HEK293 (cell line): ENCODE results near the gene DNASE2.

Experiments used
- CTCF ChIA-PET: fragments of 350-600 bp; formaldehyde crosslinking; extraction: SDS; loops from one replicate; lab custom pipeline; 2021; ENCODE audit warnings: antibody characterized with exemption; lab: Yijun Ruan, JAX
- POLR2A ChIA-PET: fragments of 300-600 bp; formaldehyde crosslinking; extraction: SDS; loops from one replicate; lab custom pipeline; 2020; ENCODE audit warnings: antibody characterized with exemption, inconsistent platforms; lab: Yijun Ruan, JAX
- H3K27ac ChIP-seq: fragments of 200-500 bp; sonication (Bioruptor generic); 2 replicates; pipeline ENCODE4 v1.5.1; 2014; ENCODE audit warnings: low read depth, low read length, control low read depth, inconsistent platforms; ENCODE audit errors: extremely low read depth
- H3K36me3 ChIP-seq, 2 experiments: fragments of 200-500 bp in 1 of 2; sonication (Bioruptor generic) in 1 of 2; 1 replicate in 1 of 2; 2 replicates in 1 of 2; pipeline ENCODE4 v1.5.1; 2014 to 2017; ENCODE audit warnings: inconsistent platforms in 2 of 2, low read length in 2 of 2; ENCODE audit not compliant: control insufficient read depth in 2 of 2, insufficient read depth in 1 of 2
- H3K4me1 ChIP-seq: fragments of 200-500 bp; sonication (Bioruptor generic); 2 replicates; pipeline ENCODE4 v1.5.1; 2014; ENCODE audit warnings: mild to moderate bottlenecking, low read length, inconsistent platforms; ENCODE audit not compliant: control insufficient read depth, insufficient read depth
- H3K4me3 ChIP-seq: 2 replicates; pipeline ENCODE4 v1.5.1; 2011; ENCODE audit warnings: low read depth, mild to moderate bottlenecking, control low read depth, low read length, moderate library complexity
- H3K9me3 ChIP-seq: fragments of 200-500 bp; sonication (Bioruptor generic); 2 replicates; pipeline ENCODE4 v1.5.1; 2014; ENCODE audit warnings: low read depth, low read length, inconsistent platforms; ENCODE audit not compliant: control insufficient read depth, insufficient read depth
- ATF2 ChIP-seq: fragments of 450-650 bp; formaldehyde crosslinking; IDR thresholded peaks from 2 replicates; pipeline ENCODE4 v1.5.1; 2016; ENCODE audit warnings: missing biosample characterization, missing genetic modification characterization, low read depth
- GLI2 ChIP-seq: fragments of 450-650 bp; formaldehyde crosslinking; IDR thresholded peaks from 2 replicates; pipeline ENCODE4; 2017; ENCODE audit warnings: missing biosample characterization, missing genetic modification characterization, low read depth, borderline replicate concordance
- GLI4 ChIP-seq: fragments of 450-650 bp; formaldehyde crosslinking; IDR thresholded peaks from 2 replicates; pipeline ENCODE4 v1.5.1; 2016; ENCODE audit warnings: missing biosample characterization, missing genetic modification characterization
- GLIS1 ChIP-seq: fragments of 450-650 bp; formaldehyde crosslinking; IDR thresholded peaks from 2 replicates; pipeline ENCODE4 v1.5.1; 2016; ENCODE audit warnings: missing biosample characterization, missing genetic modification characterization
- MYNN ChIP-seq: fragments of 450-650 bp; formaldehyde crosslinking; IDR thresholded peaks from 2 replicates; pipeline ENCODE4 v1.5.1; 2016; ENCODE audit warnings: missing biosample characterization, missing genetic modification characterization, borderline replicate concordance
- OSR2 ChIP-seq: fragments of 450-650 bp; formaldehyde crosslinking; IDR thresholded peaks from 2 replicates; pipeline ENCODE4 v1.5.1; 2016; ENCODE audit warnings: missing biosample characterization, missing genetic modification characterization
- OVOL3 ChIP-seq: fragments of 450-650 bp; formaldehyde crosslinking; IDR thresholded peaks from 2 replicates; pipeline ENCODE4 v1.5.1; 2016; ENCODE audit warnings: missing biosample characterization, missing genetic modification characterization
- PRDM6 ChIP-seq: fragments of 450-650 bp; formaldehyde crosslinking; IDR thresholded peaks from 2 replicates; pipeline ENCODE4 v1.5.1; 2017; ENCODE audit warnings: missing biosample characterization, missing genetic modification characterization
- ZBTB17 ChIP-seq: fragments of 450-650 bp; formaldehyde crosslinking; IDR thresholded peaks from 2 replicates; pipeline ENCODE4 v1.5.1; 2016; ENCODE audit warnings: missing biosample characterization, missing genetic modification characterization
- ZBTB48 ChIP-seq: fragments of 450-650 bp; formaldehyde crosslinking; IDR thresholded peaks from 2 replicates; pipeline ENCODE4 v1.5.1; 2016; ENCODE audit warnings: missing biosample characterization, missing genetic modification characterization
- ZBTB8A ChIP-seq: fragments of 450-650 bp; formaldehyde crosslinking; IDR thresholded peaks from 2 replicates; pipeline ENCODE4 v1.5.1; 2016; ENCODE audit warnings: missing biosample characterization, missing genetic modification characterization
- ZFP41 ChIP-seq: fragments of 450-650 bp; formaldehyde crosslinking; IDR thresholded peaks from 2 replicates; pipeline ENCODE4 v1.5.1; 2016; ENCODE audit warnings: missing biosample characterization, missing genetic modification characterization, borderline replicate concordance
- ZNF114 ChIP-seq: fragments of 450-650 bp; formaldehyde crosslinking; IDR thresholded peaks from 2 replicates; pipeline ENCODE4 v1.5.0; 2017; ENCODE audit warnings: missing biosample characterization, missing genetic modification characterization
- ZNF138 ChIP-seq: fragments of 450-650 bp; formaldehyde crosslinking; IDR thresholded peaks from 2 replicates; pipeline ENCODE4 v1.5.1; 2016; ENCODE audit warnings: missing biosample characterization, missing genetic modification characterization, borderline replicate concordance
- ZNF2 ChIP-seq: fragments of 450-650 bp; formaldehyde crosslinking; IDR thresholded peaks from 2 replicates; pipeline ENCODE4 v1.5.1; 2016; ENCODE audit warnings: missing biosample characterization, missing genetic modification characterization
- ZNF211 ChIP-seq: fragments of 450-650 bp; formaldehyde crosslinking; IDR thresholded peaks from 2 replicates; pipeline ENCODE4 v1.5.1; 2016; ENCODE audit warnings: low read depth, missing biosample characterization, missing genetic modification characterization
- ZNF366 ChIP-seq: fragments of 450-650 bp; formaldehyde crosslinking; conservative IDR thresholded peaks from 2 replicates; pipeline ENCODE4 v1.5.1; 2016; ENCODE audit warnings: missing biosample characterization, missing genetic modification characterization
- ZNF398 ChIP-seq: fragments of 450-650 bp; formaldehyde crosslinking; IDR thresholded peaks from 2 replicates; pipeline ENCODE4 v1.5.1; 2017; ENCODE audit warnings: missing biosample characterization, missing genetic modification characterization
- ZNF510 ChIP-seq: fragments of 450-650 bp; formaldehyde crosslinking; IDR thresholded peaks from 2 replicates; pipeline ENCODE4 v1.5.1; 2018; ENCODE audit warnings: mild to moderate bottlenecking, missing genetic modification characterization, missing biosample characterization; ENCODE audit not compliant: insufficient replicate concordance
- ZNF555 ChIP-seq: fragments of 450-650 bp; formaldehyde crosslinking; conservative IDR thresholded peaks from 2 replicates; pipeline ENCODE4 v1.5.1; 2017; ENCODE audit warnings: missing biosample characterization, mild to moderate bottlenecking, missing genetic modification characterization, inconsistent platforms
- ZNF626 ChIP-seq: fragments of 450-650 bp; sonication (Bioruptor Pico); formaldehyde crosslinking; IDR thresholded peaks from 2 replicates; pipeline ENCODE4 v1.5.1; 2018; ENCODE audit warnings: missing biosample characterization, missing genetic modification characterization, inconsistent platforms
- ZNF664 ChIP-seq: fragments of 450-650 bp; formaldehyde crosslinking; IDR thresholded peaks from 2 replicates; pipeline ENCODE4 v1.5.1; 2016; ENCODE audit warnings: missing biosample characterization, missing genetic modification characterization
- TF ChIP-seq, protein P1 (sequence below): fragments of 450-650 bp; formaldehyde crosslinking; IDR thresholded peaks from 2 replicates; pipeline ENCODE4 v1.5.1; 2017; ENCODE audit warnings: missing biosample characterization, missing genetic modification characterization
- TF ChIP-seq, protein P2 (sequence below): fragments of 450-650 bp; formaldehyde crosslinking; IDR thresholded peaks from 2 replicates; pipeline ENCODE4 v1.5.1; 2016; ENCODE audit warnings: missing biosample characterization, missing genetic modification characterization
- TF ChIP-seq, protein P3 (sequence below): fragments of 450-650 bp; formaldehyde crosslinking; IDR thresholded peaks from 2 replicates; pipeline ENCODE4 v1.5.1; 2016; ENCODE audit warnings: missing biosample characterization, missing genetic modification characterization

DNASE2 gene

GRCh38 chr19:12838886-12839756 lies 42.1 kb downstream of the DNASE2 start (continued):
- TF ChIP-seq ZNF398 (tag by site-specific recombination), result peak; percentile 94
- TF ChIP-seq GLIS1 (tag by site-specific recombination), result no peak
- peak; percentile 75; the same call in 1 of the 2 replicates for TF ChIP-seq ATF2

- CTCF ChIA-PET, result interaction anchor here (0.7 to 1.8 kb wide), 4 partner anchors 9 to 78 kb away, joined by 5 to 13 read pairs (median 6); no protein-coding TSS in a partner anchor
- Histone ChIP-seq H3K27ac (no peak within 1 kb of the TSS), H3K9me3 (no peaks in the 10 kb centered on the region), H3K4me1 (0 out of 2 replicates have a peak, but pooled peaks cover under 1% of the 10 kb centered on the region), H3K36me3 (no peaks in the 10 kb centered on the region), H3K4me3 (peak within 1 kb of the TSS; percentile 49)
- POLR2A ChIA-PET, result no interaction called here
- TF ChIP-seq ZBTB8A (tag by site-specific recombination) (0 out of 2 replicates have a peak, but pooled peaks have one; percentile 22), ZNF510 (tag by site-specific recombination) (no peak), ZNF664 (no peak), OSR2 (no peak), MYNN (tag by site-specific recombination) (no peak), ZNF555 (tag by site-specific recombination) (no peak), ZBTB48 (tag by site-specific recombination) (no peak), ZNF2 (tag by site-specific recombination) (no peak), GLI2 (tag by site-specific recombination) (no peak), ZFP41 (no peak), ZNF138 (tag by site-specific recombination) (no peak), ZNF366 (tag by site-specific recombination) (no peak), PRDM6 (tag by site-specific recombination) (no peak), ZNF626 (no peak), OVOL3 (tag by site-specific recombination) (no peak), GLI4 (no peak), ZBTB17 (tag by site-specific recombination) (no peak), ZNF114 (tag by site-specific recombination) (no peak), ZNF211 (tag by site-specific recombination) (no peak)
- TF ChIP-seq, protein P1, sequence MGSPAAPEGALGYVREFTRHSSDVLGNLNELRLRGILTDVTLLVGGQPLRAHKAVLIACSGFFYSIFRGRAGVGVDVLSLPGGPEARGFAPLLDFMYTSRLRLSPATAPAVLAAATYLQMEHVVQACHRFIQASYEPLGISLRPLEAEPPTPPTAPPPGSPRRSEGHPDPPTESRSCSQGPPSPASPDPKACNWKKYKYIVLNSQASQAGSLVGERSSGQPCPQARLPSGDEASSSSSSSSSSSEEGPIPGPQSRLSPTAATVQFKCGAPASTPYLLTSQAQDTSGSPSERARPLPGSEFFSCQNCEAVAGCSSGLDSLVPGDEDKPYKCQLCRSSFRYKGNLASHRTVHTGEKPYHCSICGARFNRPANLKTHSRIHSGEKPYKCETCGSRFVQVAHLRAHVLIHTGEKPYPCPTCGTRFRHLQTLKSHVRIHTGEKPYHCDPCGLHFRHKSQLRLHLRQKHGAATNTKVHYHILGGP (tag by site-specific recombination), result no peak
- TF ChIP-seq, protein P2, sequence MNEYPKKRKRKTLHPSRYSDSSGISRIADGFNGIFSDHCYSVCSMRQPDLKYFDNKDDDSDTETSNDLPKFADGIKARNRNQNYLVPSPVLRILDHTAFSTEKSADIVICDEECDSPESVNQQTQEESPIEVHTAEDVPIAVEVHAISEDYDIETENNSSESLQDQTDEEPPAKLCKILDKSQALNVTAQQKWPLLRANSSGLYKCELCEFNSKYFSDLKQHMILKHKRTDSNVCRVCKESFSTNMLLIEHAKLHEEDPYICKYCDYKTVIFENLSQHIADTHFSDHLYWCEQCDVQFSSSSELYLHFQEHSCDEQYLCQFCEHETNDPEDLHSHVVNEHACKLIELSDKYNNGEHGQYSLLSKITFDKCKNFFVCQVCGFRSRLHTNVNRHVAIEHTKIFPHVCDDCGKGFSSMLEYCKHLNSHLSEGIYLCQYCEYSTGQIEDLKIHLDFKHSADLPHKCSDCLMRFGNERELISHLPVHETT (tag by site-specific recombination), result no peak
- TF ChIP-seq, protein P3, sequence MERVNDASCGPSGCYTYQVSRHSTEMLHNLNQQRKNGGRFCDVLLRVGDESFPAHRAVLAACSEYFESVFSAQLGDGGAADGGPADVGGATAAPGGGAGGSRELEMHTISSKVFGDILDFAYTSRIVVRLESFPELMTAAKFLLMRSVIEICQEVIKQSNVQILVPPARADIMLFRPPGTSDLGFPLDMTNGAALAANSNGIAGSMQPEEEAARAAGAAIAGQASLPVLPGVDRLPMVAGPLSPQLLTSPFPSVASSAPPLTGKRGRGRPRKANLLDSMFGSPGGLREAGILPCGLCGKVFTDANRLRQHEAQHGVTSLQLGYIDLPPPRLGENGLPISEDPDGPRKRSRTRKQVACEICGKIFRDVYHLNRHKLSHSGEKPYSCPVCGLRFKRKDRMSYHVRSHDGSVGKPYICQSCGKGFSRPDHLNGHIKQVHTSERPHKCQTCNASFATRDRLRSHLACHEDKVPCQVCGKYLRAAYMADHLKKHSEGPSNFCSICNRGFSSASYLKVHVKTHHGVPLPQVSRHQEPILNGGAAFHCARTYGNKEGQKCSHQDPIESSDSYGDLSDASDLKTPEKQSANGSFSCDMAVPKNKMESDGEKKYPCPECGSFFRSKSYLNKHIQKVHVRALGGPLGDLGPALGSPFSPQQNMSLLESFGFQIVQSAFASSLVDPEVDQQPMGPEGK (tag by site-specific recombination), result peak; percentile 66
Observed at GRCh38 chr19:12838182-12838885, 42.9 kb downstream of the DNASE2 start, which contains the start of gene MAST1. Gene MAST1, plus strand, starts transcription at chr19:12838515. Its CDS starts 58 bp downstream, at chr19:12838573.
